ENCODE measurements around the gene GP5.

Gene GP5

DNA sequence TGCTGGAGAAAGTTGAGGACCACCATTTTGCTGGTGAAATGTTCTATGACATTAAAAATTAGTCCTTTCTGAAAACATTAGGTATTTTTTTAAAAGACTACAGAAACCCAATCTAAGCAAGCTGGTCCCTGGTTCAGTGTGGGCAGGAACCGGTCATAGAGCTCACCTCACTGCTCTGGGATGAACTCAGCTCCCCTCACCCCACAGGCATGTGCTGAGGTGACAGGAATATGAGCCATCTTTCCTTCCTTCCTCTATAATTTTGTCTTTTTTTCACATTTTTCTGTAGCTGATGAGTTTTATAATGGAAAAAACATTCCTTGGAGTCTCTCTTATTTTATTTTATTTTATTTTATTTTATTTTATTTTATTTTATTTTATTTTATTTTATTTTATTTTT lies 21.4 kb downstream of the GP5 start (continued):
- no peak for TF ChIP-seq TOX (CRISPR knock-in tag; IDR thresholded peaks at IDR 0.05; ENCODE audit: borderline replicate concordance)
- TF ChIP-seq, protein P1, sequence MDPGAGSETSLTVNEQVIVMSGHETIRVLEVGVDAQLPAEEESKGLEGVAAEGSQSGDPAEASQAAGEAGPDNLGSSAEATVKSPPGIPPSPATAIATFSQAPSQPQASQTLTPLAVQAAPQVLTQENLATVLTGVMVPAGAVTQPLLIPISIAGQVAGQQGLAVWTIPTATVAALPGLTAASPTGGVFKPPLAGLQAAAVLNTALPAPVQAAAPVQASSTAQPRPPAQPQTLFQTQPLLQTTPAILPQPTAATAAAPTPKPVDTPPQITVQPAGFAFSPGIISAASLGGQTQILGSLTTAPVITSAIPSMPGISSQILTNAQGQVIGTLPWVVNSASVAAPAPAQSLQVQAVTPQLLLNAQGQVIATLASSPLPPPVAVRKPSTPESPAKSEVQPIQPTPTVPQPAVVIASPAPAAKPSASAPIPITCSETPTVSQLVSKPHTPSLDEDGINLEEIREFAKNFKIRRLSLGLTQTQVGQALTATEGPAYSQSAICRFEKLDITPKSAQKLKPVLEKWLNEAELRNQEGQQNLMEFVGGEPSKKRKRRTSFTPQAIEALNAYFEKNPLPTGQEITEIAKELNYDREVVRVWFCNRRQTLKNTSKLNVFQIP (CRISPR knock-in tag; IDR thresholded peaks at IDR 0.05; ENCODE audit: borderline replicate concordance, low read depth): no peak
- TF ChIP-seq, protein P2, sequence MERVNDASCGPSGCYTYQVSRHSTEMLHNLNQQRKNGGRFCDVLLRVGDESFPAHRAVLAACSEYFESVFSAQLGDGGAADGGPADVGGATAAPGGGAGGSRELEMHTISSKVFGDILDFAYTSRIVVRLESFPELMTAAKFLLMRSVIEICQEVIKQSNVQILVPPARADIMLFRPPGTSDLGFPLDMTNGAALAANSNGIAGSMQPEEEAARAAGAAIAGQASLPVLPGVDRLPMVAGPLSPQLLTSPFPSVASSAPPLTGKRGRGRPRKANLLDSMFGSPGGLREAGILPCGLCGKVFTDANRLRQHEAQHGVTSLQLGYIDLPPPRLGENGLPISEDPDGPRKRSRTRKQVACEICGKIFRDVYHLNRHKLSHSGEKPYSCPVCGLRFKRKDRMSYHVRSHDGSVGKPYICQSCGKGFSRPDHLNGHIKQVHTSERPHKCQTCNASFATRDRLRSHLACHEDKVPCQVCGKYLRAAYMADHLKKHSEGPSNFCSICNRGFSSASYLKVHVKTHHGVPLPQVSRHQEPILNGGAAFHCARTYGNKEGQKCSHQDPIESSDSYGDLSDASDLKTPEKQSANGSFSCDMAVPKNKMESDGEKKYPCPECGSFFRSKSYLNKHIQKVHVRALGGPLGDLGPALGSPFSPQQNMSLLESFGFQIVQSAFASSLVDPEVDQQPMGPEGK (CRISPR knock-in tag; IDR thresholded peaks at IDR 0.05; ENCODE audit: borderline replicate concordance): no peak

DNA sequence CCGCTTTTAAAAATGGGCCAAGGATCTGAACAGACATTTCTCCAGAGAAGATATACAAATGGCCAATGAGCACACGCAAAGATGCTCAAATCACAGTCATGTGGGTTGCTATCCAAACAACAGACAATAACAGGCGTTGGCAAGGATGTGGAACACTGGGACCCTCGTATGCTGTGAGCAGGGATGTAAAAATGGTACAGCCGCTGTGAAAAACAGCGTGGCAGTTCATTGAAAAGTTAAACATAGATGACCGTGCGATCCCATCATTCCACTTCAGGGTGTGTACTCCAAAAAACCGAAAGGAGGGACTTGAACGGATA lies 22.9 kb downstream of the GP5 start:
- ATAC-seq: no peak
- TF ChIP-seq BACH2 (CRISPR knock-in tag; IDR thresholded peaks at IDR 0.05; ENCODE audit: borderline replicate concordance) (no peak), ZNF70 (CRISPR knock-in tag; IDR thresholded peaks at IDR 0.05) (no peak), TOX (CRISPR knock-in tag; IDR thresholded peaks at IDR 0.05; ENCODE audit: borderline replicate concordance) (no peak), OSR1 (CRISPR knock-in tag; IDR thresholded peaks at IDR 0.05) (no peak), ZNF8 (CRISPR knock-in tag; IDR thresholded peaks at IDR 0.05) (no peak), PPARA (CRISPR knock-in tag; IDR thresholded peaks at IDR 0.05; ENCODE audit: borderline replicate concordance) (no peak), TCF4 (CRISPR knock-in tag; IDR thresholded peaks at IDR 0.05; ENCODE audit: borderline replicate concordance) (no peak), ZFP30 (CRISPR knock-in tag; IDR thresholded peaks at IDR 0.05) (no peak), ISL1 (CRISPR knock-in tag; IDR thresholded peaks at IDR 0.05) (no peak), ZNF565 (CRISPR knock-in tag; conservative IDR thresholded peaks at IDR 0.05; ENCODE audit: low read depth) (no peak), GLIS3 (CRISPR knock-in tag; IDR thresholded peaks at IDR 0.05) (no peak), RARB (CRISPR knock-in tag; IDR thresholded peaks at IDR 0.05) (no peak), ESRRG (CRISPR knock-in tag; IDR thresholded peaks at IDR 0.05) (no peak), ZFP3 (CRISPR knock-in tag; IDR thresholded peaks at IDR 0.05) (no peak)
- TF ChIP-seq, protein P2 (CRISPR knock-in tag; IDR thresholded peaks at IDR 0.05; ENCODE audit: borderline replicate concordance): no peak
- TF ChIP-seq, protein P3, sequence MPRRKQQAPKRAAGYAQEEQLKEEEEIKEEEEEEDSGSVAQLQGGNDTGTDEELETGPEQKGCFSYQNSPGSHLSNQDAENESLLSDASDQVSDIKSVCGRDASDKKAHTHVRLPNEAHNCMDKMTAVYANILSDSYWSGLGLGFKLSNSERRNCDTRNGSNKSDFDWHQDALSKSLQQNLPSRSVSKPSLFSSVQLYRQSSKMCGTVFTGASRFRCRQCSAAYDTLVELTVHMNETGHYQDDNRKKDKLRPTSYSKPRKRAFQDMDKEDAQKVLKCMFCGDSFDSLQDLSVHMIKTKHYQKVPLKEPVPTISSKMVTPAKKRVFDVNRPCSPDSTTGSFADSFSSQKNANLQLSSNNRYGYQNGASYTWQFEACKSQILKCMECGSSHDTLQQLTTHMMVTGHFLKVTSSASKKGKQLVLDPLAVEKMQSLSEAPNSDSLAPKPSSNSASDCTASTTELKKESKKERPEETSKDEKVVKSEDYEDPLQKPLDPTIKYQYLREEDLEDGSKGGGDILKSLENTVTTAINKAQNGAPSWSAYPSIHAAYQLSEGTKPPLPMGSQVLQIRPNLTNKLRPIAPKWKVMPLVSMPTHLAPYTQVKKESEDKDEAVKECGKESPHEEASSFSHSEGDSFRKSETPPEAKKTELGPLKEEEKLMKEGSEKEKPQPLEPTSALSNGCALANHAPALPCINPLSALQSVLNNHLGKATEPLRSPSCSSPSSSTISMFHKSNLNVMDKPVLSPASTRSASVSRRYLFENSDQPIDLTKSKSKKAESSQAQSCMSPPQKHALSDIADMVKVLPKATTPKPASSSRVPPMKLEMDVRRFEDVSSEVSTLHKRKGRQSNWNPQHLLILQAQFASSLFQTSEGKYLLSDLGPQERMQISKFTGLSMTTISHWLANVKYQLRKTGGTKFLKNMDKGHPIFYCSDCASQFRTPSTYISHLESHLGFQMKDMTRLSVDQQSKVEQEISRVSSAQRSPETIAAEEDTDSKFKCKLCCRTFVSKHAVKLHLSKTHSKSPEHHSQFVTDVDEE (CRISPR knock-in tag; IDR thresholded peaks at IDR 0.05): no peak
- TF ChIP-seq, protein P4, sequence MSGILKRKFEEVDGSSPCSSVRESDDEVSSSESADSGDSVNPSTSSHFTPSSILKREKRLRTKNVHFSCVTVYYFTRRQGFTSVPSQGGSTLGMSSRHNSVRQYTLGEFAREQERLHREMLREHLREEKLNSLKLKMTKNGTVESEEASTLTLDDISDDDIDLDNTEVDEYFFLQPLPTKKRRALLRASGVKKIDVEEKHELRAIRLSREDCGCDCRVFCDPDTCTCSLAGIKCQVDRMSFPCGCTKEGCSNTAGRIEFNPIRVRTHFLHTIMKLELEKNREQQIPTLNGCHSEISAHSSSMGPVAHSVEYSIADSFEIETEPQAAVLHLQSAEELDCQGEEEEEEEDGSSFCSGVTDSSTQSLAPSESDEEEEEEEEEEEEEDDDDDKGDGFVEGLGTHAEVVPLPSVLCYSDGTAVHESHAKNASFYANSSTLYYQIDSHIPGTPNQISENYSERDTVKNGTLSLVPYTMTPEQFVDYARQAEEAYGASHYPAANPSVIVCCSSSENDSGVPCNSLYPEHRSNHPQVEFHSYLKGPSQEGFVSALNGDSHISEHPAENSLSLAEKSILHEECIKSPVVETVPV (CRISPR knock-in tag; IDR thresholded peaks at IDR 0.05): no peak
- TF ChIP-seq, protein P1 (CRISPR knock-in tag; IDR thresholded peaks at IDR 0.05; ENCODE audit: borderline replicate concordance, low read depth): no peak
- TF ChIP-seq, protein P5, sequence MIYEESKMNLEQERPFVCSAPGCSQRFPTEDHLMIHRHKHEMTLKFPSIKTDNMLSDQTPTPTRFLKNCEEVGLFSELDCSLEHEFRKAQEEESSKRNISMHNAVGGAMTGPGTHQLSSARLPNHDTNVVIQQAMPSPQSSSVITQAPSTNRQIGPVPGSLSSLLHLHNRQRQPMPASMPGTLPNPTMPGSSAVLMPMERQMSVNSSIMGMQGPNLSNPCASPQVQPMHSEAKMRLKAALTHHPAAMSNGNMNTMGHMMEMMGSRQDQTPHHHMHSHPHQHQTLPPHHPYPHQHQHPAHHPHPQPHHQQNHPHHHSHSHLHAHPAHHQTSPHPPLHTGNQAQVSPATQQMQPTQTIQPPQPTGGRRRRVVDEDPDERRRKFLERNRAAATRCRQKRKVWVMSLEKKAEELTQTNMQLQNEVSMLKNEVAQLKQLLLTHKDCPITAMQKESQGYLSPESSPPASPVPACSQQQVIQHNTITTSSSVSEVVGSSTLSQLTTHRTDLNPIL (CRISPR knock-in tag; IDR thresholded peaks at IDR 0.05; ENCODE audit: low read depth): no peak

Measured in SK-N-SH treated with all-trans-retinoic acid at 6 μM for 48 hours (cell line).